GM12892 (cell line): ENCODE results near the gene RRAS2.
"Not testable (repeated sequence)": the region's sequence is repeated elsewhere in the genome, so short reads cannot be mapped to it uniquely, and the experiment has no call there.

Source experiments
- DNase-seq: peaks from one replicate; pipeline ENCODE4 v3.0.0; 2011; ENCODE audit not compliant: insufficient read length
- FAIRE-seq: peaks from 2 replicates; lab custom pipeline; 2011; peaks lifted over from hg19 to GRCh38; lab: Jason Lieb, UNC
- POLR2A ChIP-seq: IDR thresholded peaks from 2 replicates; pipeline ENCODE4 v1.6.1; 2011; ENCODE audit warnings: low read depth, low read length, control low read depth
- POLR2AphosphoS5 ChIP-seq: IDR thresholded peaks from 2 replicates; pipeline ENCODE4 v1.6.1; 2011; ENCODE audit warnings: low read depth, low read length, control low read depth
- TAF1 ChIP-seq: IDR thresholded peaks from 2 replicates; pipeline ENCODE4 v1.6.1; 2011; ENCODE audit warnings: low read depth, mild to moderate bottlenecking, control low read depth, low read length, borderline replicate concordance

RRAS2 gene

DNA sequence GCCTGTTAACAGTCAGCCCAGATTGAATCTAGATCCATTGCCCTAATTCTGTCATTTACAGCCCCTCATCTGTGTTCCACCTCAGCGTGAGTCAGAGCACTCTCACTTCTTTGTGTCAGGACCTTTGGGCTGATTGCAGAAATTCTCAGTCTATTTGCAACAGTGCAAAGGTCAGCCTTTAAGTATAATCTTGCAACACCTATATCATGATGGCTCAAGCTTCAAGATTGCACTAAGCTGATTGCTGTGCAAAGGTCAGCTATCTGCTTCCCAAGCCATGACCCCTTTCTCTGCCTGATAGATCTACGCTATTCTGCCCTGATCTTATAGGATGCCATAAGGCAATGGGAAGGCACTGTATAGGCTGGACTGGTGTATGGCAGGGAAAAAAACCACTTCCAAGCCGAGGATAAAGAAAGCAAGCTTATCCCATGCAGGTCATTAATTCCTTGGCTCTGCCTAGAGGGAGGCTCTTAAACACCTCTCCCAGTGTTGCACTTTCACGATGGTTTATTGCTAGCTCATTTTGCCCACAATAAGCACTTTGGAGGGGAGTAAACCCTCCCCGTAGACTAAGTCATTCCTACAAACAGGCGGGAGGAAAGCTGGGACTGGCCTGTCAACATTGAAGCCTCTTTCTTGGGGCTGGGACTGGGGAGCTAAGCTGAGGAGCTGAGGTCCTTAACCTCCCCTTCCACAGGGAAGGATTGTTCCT, 100.6 kb downstream of the RRAS2 start:
- FAIRE-seq (no peak), DNase-seq (no peak)
- TF ChIP-seq POLR2AphosphoS5: no peak
- no peak for TF ChIP-seq TAF1
- TF ChIP-seq POLR2A: no peak

DNA sequence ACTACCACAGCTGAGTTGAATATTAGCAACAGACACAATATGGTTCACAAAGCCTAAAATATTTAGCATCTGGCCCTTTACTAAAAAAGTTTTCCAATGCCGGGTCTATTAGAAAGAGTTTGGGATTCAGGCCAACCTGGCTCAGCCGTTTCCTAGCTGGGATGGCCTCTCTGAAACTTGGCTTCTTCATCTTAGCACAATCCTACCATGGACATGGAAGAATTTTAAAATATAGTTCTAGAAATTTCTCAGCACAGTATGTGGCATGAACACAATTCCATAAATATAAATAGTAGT, 103.8 kb downstream of the RRAS2 start:
- FAIRE-seq (no peak), DNase-seq (no peak)

DNA sequence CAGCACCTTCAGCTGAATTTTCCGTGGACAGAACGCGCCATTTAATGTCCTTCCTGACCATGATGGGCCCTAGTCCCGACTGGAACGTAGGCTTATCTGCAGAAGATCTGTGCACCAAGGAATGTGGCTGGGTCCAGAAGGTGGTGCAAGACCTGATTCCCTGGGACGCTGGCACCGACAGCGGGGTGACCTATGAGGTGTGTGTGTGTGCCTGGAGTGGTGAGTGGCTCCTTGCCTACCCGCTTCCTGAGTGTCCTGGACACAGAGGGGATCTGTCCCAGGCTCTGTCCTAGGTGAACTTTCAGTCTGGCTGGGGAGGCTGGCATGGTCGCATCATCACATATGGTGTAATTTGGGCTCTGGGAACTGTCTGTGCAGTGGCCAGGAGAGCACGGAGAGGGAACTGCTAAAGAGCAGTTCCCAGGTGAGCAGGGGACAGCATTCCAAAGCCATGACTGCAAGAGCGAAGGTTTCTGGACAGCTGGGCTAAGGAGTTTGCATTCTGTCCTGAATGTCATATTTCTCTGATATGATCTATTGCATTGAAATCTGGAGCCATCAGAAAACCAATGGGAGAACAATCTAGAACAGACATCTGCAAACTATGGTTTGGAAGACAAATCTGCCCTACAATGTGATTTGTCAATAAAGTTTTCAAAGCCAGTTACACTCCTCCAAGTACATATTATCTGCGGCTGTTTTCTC, 104.3 kb downstream of the RRAS2 start:
- FAIRE-seq (no peak), DNase-seq (no peak)
- no peak for TF ChIP-seq POLR2A
- TF ChIP-seq TAF1: no peak
- TF ChIP-seq POLR2AphosphoS5: no peak

More for the DNA sequence above, 103.8 kb downstream of the RRAS2 start:
- no peak for TF ChIP-seq TAF1
- TF ChIP-seq POLR2AphosphoS5: no peak
- no peak for TF ChIP-seq POLR2A

DNA sequence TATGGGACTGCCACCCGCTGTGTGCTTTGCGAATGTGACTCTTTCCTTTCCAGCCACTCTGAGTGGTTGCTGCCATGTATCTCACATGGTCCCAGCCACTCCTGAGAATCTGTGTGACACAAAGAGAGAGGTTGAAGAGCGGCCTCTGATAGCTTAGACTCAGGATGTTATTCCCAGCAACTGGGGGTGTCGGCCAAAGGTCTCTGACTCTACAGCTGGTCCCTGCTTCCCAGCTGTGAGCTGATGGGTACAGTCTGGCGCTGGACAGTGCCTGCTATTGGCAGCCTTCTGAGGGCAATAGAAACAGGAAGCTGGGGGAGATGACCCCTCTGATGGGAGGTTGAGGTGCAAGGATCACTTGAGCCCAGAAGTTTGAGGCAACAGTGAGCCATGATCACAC, 105.1 kb downstream of the RRAS2 start:
- DNase-seq (no peak), FAIRE-seq (no peak)
- no peak for TF ChIP-seq POLR2A
- no peak for TF ChIP-seq TAF1
- no peak for TF ChIP-seq POLR2AphosphoS5

DNA sequence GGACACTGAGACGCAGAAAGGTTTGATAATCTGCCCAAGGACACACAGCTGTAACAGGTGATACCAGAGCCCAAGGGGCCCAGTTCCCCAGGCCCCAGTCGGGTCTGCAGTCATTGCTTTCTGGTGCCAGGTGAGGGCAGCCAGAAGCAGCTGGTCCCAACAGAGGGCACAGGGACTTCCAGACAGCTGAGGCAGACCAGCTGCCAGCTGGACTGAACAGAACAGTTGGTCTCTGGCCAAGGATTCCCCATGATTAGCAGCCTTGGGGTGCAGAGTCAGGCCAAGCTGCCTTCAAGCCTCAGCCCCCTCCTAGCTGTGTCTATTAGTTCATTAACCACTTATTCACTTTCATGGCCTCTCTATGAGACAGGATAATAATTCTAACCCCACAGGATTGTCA, 105.6 kb downstream of the RRAS2 start:
- TF ChIP-seq POLR2AphosphoS5: no peak
- no peak for TF ChIP-seq POLR2A
- no peak for TF ChIP-seq TAF1
- FAIRE-seq: no peak
- DNase-seq: no peak

DNA sequence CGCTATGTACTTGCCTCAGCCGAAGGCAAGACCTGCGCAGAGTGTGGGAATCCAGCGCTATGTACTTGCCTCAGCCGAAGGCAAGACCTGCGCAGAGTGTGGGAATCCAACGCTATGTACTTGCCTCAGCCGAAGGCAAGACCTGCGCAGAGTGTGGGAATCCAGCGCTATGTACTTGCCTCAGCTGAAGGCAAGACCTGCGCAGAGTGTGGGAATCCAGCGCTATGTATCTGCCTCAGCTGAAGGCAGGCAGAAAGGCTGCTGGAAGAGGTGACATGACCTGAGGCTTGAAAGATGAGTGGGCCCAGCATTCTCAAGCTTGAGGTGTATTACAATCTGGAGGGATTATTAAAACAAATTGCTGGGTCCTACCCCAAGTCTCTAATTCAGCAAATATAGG, 106.5 kb downstream of the RRAS2 start:
- not testable (repeated sequence) for FAIRE-seq

DNA sequence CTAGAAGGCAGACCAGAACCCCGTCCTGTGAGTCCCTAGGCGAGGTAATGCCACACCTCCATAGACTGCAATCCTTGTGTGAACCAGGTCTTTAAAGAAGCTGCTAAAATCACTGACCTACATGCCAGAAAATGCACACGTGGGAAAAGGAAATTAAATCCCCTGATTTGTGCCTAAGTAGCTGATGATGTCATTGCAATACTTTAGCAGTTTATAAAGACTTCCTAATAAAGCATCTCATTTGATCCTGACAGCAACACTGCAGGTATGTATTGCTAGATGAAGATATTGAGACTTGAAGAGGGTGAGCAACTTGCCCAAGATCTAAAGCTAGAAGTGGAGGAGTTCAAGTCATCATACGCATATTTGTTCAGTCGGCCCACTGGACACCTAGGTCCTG, 107.2 kb downstream of the RRAS2 start:
- DNase-seq (no peak), FAIRE-seq (no peak)
- TF ChIP-seq POLR2AphosphoS5 (no peak), TAF1 (no peak), POLR2A (no peak)

More for the DNA sequence above, 106.5 kb downstream of the RRAS2 start:
- DNase-seq: not testable (repeated sequence)

DNA sequence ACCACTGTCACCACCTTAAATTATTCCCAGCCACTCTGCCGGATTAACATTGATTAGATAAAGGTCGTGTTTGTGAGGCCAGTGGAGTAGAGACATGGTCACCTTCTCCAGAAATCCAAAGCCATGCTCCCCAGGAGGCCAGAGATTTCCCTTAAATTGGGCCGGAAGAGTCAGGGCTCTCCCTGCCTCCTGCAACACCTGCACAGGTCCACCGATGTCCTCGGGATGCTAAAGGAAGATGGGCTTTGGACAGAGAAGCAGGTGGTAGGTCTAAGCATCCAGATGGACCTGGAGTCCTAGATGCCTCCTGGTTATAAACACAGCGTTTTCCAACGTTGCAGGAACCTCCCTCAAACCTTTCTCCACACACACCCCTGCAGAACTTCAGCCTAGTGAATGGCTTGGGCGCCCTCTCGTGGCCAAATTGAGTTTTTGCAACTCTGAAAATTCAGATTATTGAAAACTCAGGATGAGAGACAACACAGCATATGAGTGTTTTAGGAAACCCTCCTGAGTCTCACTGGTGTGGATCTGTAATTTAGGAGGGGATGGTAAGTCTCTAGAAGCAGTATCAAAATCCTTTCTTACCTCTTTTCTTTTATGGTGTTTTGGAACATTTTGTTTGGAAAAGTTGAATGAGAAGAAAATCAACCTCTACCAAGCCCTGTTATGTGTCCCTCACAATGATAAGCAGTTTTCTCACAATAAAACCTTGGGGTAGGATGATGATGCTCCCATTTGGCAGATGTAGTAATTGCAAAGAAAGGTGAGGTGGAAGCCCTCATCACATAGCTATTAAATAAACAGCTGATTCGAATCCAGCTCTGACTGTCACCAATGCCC, 109.6 kb downstream of the RRAS2 start:
- DNase-seq (no peak), FAIRE-seq (peak; percentile 94)
- no peak for TF ChIP-seq POLR2AphosphoS5
- no peak for TF ChIP-seq POLR2A
- TF ChIP-seq TAF1: no peak

DNA sequence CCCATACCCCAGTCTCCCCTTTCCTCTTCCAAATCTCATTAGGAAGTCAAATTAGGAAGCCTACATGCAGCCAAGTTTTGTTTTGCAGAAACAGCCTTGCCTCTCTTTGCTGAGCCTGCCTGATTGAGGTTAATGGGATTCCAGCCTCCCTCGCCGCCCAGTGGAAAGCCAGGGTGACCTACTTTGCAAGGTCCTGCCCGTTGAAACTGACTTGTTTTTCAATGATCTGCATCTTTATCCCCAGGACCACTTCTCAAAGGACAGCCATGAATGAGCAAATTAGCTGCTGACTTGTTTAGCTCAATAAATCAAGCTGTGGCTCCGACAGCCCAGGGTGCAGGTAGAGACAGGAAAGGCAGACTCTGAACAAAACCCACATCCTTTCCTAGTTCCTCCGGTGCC, 110.4 kb downstream of the RRAS2 start:
- FAIRE-seq (peak; percentile 5), DNase-seq (no peak)
- TF ChIP-seq POLR2A (no peak), TAF1 (no peak), POLR2AphosphoS5 (no peak)

DNA sequence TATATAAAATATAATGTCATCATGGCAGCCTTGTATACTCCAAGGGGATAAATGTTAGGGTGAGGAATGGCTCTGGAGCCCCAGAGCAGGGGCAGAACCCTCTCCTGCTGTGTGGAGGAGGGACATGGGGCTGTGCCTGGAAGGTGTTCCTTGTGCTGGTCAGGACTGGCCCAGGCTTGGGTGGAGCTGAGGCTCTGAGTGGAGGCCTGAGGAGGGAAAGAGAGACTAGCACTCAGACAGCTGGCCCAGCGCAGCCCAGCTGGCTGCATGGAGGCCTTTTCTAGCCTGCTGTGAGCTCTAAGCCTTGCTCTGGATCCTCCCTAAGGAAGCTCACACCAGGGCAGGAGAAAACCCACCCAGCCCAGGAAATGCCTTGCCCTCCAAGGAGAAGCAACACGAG, 113.5 kb downstream of the RRAS2 start:
- no peak for TF ChIP-seq POLR2A
- TF ChIP-seq POLR2AphosphoS5: no peak
- TF ChIP-seq TAF1: no peak
- DNase-seq (no peak), FAIRE-seq (no peak)

DNA sequence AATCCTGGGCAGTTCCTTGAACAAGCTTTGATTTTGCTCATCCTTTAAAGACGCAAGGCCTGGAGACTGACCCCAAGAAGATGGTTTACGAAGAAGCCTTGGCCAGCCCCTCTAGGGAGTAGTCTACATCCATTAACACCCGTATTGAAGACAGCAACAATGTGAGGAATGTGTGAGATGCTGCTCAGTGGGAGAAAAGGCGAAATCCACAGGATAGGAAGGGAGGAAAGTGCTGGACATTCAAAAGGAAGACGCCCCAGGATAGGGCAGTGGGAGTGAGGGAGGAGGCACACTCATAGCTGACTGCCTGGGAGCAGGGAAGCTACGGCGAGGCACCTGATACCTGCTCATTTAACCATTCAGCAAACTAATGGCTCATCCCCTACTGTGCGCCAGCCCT, 114.1 kb downstream of the RRAS2 start:
- FAIRE-seq (no peak), DNase-seq (no peak)
- TF ChIP-seq TAF1 (no peak), POLR2A (no peak), POLR2AphosphoS5 (no peak)

DNA sequence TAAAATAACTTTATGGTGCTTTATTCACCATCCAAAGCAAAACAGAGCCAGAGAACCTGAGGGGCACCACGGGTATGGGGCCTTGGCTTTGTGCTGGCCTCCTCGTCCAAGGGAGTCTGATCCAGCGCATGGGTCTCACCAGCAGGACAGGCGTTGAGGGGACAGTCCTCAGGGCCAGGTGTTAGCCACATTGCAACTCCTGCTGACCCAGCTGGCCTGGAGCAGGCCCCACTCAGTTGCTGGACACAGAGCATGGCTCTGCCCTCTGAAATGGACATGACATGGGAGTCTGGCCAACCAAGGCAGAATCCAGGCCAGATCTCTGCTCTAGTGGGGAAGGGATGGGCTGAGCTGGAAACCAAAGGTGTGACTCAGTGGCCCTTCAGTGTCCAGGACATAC, 116.2 kb downstream of the RRAS2 start:
- TF ChIP-seq POLR2A: no peak
- no peak for TF ChIP-seq POLR2AphosphoS5
- TF ChIP-seq TAF1: no peak
- DNase-seq (no peak), FAIRE-seq (no peak)
